GM19438 (cell line): ENCODE results near the gene MFNG.
"Not testable (repeated sequence)": the region's sequence is repeated elsewhere in the genome, so short reads cannot be mapped to it uniquely, and the experiment has no call there.

ENCODE experiments used
- ATAC-seq: cut with Tn5 transposase; IDR thresholded peaks from one replicate; pipeline ENCODE4 v1.9.1; 2021; ENCODE audit warnings: low read depth; ENCODE audit not compliant: unreplicated experiment

Gene MFNG

GRCh38 chr22:37486224-37486845 lies at the start of gene MFNG:
MFNG (minus strand) TSS chr22:37486384; CDS start chr22:37486177, 207 bp downstream.
- peak; percentile 43 for ATAC-seq

GRCh38 chr22:37535159-37535558 lies 49.0 kb upstream of the MFNG start:
- no peak for ATAC-seq

GRCh38 chr22:37534445-37534844 lies 48.3 kb upstream of the MFNG start:
- ATAC-seq, result no peak

- ATAC-seq, result no peak
These were observed 47.8 kb upstream of the MFNG start for GRCh38 chr22:37533995-37534394.

- ATAC-seq, result no peak
These were observed 43.6 kb upstream of the MFNG start for GRCh38 chr22:37529652-37530345.

GRCh38 chr22:37527952-37528351 lies 41.8 kb upstream of the MFNG start:
- ATAC-seq, result not testable (repeated sequence)

- not testable (repeated sequence) for ATAC-seq
These were observed 41.0 kb upstream of the MFNG start for GRCh38 chr22:37527081-37527752.

- ATAC-seq, result no peak
These were observed 40.2 kb upstream of the MFNG start for GRCh38 chr22:37526376-37526775.

- ATAC-seq, result no peak
These were observed 39.7 kb upstream of the MFNG start for GRCh38 chr22:37525746-37526350.

GRCh38 chr22:37525073-37525745 lies 39.0 kb upstream of the MFNG start:
- no peak for ATAC-seq

GRCh38 chr22:37522482-37522881 lies 36.3 kb upstream of the MFNG start:
- no peak for ATAC-seq

- ATAC-seq, result no peak
These were observed 35.1 kb upstream of the MFNG start for GRCh38 chr22:37521236-37521739.

GRCh38 chr22:37520776-37521191 lies 34.6 kb upstream of the MFNG start:
- ATAC-seq, result no peak

- ATAC-seq, result no peak
These were observed 33.3 kb upstream of the MFNG start, which contains the start of gene CARD10 for GRCh38 chr22:37519268-37520195. CARD10 (minus strand) TSS chr22:37519415; CDS start chr22:37519200, 215 bp downstream.

GRCh38 chr22:37518509-37519267 lies 32.5 kb upstream of the MFNG start:
- ATAC-seq, result no peak

GRCh38 chr22:37517826-37518450 lies 31.8 kb upstream of the MFNG start:
- ATAC-seq, result no peak

- no peak for ATAC-seq
These were observed 30.3 kb upstream of the MFNG start for GRCh38 chr22:37516456-37516855.

GRCh38 chr22:37515901-37516300 lies 29.7 kb upstream of the MFNG start:
- no peak for ATAC-seq
